ENCODE data around the gene KRTAP5-1.

DNA sequence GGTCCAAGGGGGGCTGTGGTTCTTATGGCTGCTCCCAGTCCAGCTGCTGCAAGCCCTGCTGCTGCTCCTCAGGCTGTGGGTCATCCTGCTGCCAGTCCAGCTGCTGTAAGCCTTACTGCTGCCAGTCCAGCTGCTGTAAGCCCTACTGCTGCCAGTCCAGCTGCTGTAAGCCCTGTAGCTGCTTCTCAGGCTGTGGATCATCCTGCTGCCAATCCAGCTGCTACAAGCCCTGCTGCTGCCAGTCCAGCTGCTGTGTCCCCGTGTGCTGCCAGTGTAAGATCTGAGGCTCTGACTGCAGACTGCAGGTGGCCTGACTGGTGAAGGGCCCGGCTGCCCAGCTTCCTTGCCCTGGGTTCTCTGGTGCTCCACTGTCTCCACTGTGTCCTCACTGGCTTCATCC is 45.2 kb upstream of the KRTAP5-1 start:
- no peak for TF ChIP-seq POLR2A (IDR thresholded peaks at IDR 0.05; ENCODE audit: low read depth, low read length)
- no peak for TF ChIP-seq TAF1 (IDR thresholded peaks at IDR 0.05; ENCODE audit: low read depth, low read length)
- TF ChIP-seq POLR2AphosphoS5 (IDR thresholded peaks at IDR 0.05; ENCODE audit: low read depth, low read length): no peak
- TF ChIP-seq SPI1 (IDR thresholded peaks at IDR 0.05; ENCODE audit: low read depth, low read length): no peak
- no peak for TF ChIP-seq POU2F2 (IDR thresholded peaks at IDR 0.05; ENCODE audit: low read depth, low read length)
- TF ChIP-seq PAX5 (IDR thresholded peaks at IDR 0.05; ENCODE audit: insufficient read depth, low read length, severe bottlenecking): no peak

Measured in GM12891 (cell line).